WTC11 (cell line): Measurements from ENCODE around the gene DNAJC3. TPM values are rescaled to one million over a fixed set of nuclear protein-coding genes. Genes with fewer than 3 reads are reported as not detected.
"Not testable (repeated sequence)": the region's sequence is repeated elsewhere in the genome, so short reads cannot be mapped to it uniquely, and the experiment has no call there.

Experiments used
- ATAC-seq: fragments of 200-7000 bp; cut with Tn5 transposase; 2 replicates; pipeline ENCODE4 v1.10.0; 2021; ENCODE audit warnings: mild to moderate bottlenecking, moderate library complexity
- CTCF ChIA-PET: fragments of 300-600 bp; sonication (Branson Sonifier 250); formaldehyde crosslinking; loops from one replicate; lab custom pipeline; 2021; ENCODE audit warnings: antibody characterized with exemption; lab: Charles Lee
- POLR2A ChIA-PET: fragments of 350-600 bp; sonication (Branson Sonifier 250); formaldehyde crosslinking; loops from one replicate; lab custom pipeline; 2021; ENCODE audit warnings: antibody characterized with exemption; lab: Charles Lee
- DNase-seq: peaks from one replicate; pipeline ENCODE4 v3.0.0; 2021; ENCODE audit warnings: low spot score
- H3K27ac Mint-ChIP-seq: 2 replicates; pipeline ENCODE4 v1.8.0; 2021; ENCODE audit warnings: mixed read lengths
- H3K27me3 Mint-ChIP-seq: 2 replicates; pipeline ENCODE4 v1.8.0; 2021; ENCODE audit warnings: low read depth, mild to moderate bottlenecking, moderate library complexity, mixed read lengths
- H3K36me3 Mint-ChIP-seq: 2 replicates; pipeline ENCODE4 v1.8.0; 2021; ENCODE audit warnings: mixed read lengths
- H3K4me1 Mint-ChIP-seq: 2 replicates; pipeline ENCODE4 v1.8.0; 2022; ENCODE audit warnings: mixed read lengths
- H3K4me3 Mint-ChIP-seq: 2 replicates; pipeline ENCODE4 v1.8.0; 2021; ENCODE audit warnings: mild to moderate bottlenecking, moderate library complexity, mixed read lengths
- H3K9me3 Mint-ChIP-seq: 2 replicates; pipeline ENCODE4 v1.8.0; 2021; ENCODE audit warnings: mixed read lengths
- ATF2 ChIP-seq: sonication (generic); formaldehyde crosslinking; IDR thresholded peaks from 2 replicates; pipeline ENCODE4 v1.8.1; 2022; ENCODE audit warnings: low read depth, missing genetic modification reagents, borderline replicate concordance
- CREM ChIP-seq: sonication (generic); formaldehyde crosslinking; IDR thresholded peaks from 2 replicates; pipeline ENCODE4 v1.8.1; 2022; ENCODE audit warnings: mild to moderate bottlenecking, missing genetic modification reagents, moderate library complexity
- CTCF ChIP-seq: fragments of 200-600 bp; IDR thresholded peaks from 2 replicates; pipeline ENCODE4 v1.8.0; 2022; ENCODE audit warnings: antibody characterized with exemption
- ELF4 ChIP-seq: sonication (generic); formaldehyde crosslinking; IDR thresholded peaks from 2 replicates; pipeline ENCODE4 v1.8.1; 2022; ENCODE audit warnings: low read depth, mild to moderate bottlenecking, moderate library complexity, missing genetic modification reagents
- EMX1 ChIP-seq: fragments of 250-450 bp; sonication (Bioruptor Pico); IDR thresholded peaks from 2 replicates; pipeline ENCODE4 v1.8.0; 2021; ENCODE audit warnings: mild to moderate bottlenecking
- GABPB1 ChIP-seq: sonication (generic); formaldehyde crosslinking; IDR thresholded peaks from 2 replicates; pipeline ENCODE4 v1.8.1; 2023; ENCODE audit warnings: mild to moderate bottlenecking, missing genetic modification reagents
- IRF2 ChIP-seq: sonication (generic); formaldehyde crosslinking; IDR thresholded peaks from 2 replicates; pipeline ENCODE4 v1.8.0; 2022; ENCODE audit warnings: low read depth, missing genetic modification reagents, borderline replicate concordance
- MAX ChIP-seq: sonication (generic); formaldehyde crosslinking; IDR thresholded peaks from 2 replicates; pipeline ENCODE4 v1.8.0; 2022; ENCODE audit warnings: mild to moderate bottlenecking, missing genetic modification reagents
- MXD4 ChIP-seq: fragments of 250-450 bp; sonication (Bioruptor Pico); IDR thresholded peaks from 2 replicates; pipeline ENCODE4 v1.8.0; 2021; ENCODE audit warnings: mild to moderate bottlenecking, moderate library complexity, borderline replicate concordance
- NFYB ChIP-seq: sonication (generic); formaldehyde crosslinking; conservative IDR thresholded peaks from 2 replicates; pipeline ENCODE4 v1.8.0; 2022; ENCODE audit warnings: low read depth, missing genetic modification reagents
- NR1H2 ChIP-seq: sonication (generic); formaldehyde crosslinking; IDR thresholded peaks from 2 replicates; pipeline ENCODE4 v1.9.0; 2021; ENCODE audit warnings: mild to moderate bottlenecking, moderate library complexity, missing genetic modification reagents
- OVOL2 ChIP-seq: fragments of 250-450 bp; sonication (Bioruptor Pico); IDR thresholded peaks from 2 replicates; pipeline ENCODE4 v1.9.0; 2021; ENCODE audit warnings: mild to moderate bottlenecking, borderline replicate concordance
- SMAD4 ChIP-seq: sonication (generic); formaldehyde crosslinking; IDR thresholded peaks from 2 replicates; pipeline ENCODE4 v1.8.0; 2022; ENCODE audit warnings: mild to moderate bottlenecking, missing genetic modification reagents
- TP53 ChIP-seq: sonication (generic); formaldehyde crosslinking; IDR thresholded peaks from 2 replicates; pipeline ENCODE4 v1.8.1; 2023; ENCODE audit warnings: mild to moderate bottlenecking, missing genetic modification reagents
- ZBTB43 ChIP-seq: sonication (generic); formaldehyde crosslinking; IDR thresholded peaks from 2 replicates; pipeline ENCODE4 v1.8.1; 2023; ENCODE audit warnings: mild to moderate bottlenecking, missing genetic modification reagents
- ZMAT4 ChIP-seq: fragments of 250-450 bp; sonication (Bioruptor Pico); IDR thresholded peaks from 2 replicates; pipeline ENCODE4 v1.9.0; 2021; ENCODE audit warnings: mild to moderate bottlenecking
- ZNF425 ChIP-seq: fragments of 250-450 bp; sonication (Bioruptor Pico); conservative IDR thresholded peaks from 2 replicates; pipeline ENCODE4 v1.9.0; 2021; ENCODE audit warnings: mild to moderate bottlenecking
- ZSCAN18 ChIP-seq: fragments of 250-450 bp; sonication (Bioruptor Pico); IDR thresholded peaks from 2 replicates; pipeline ENCODE4 v2.1.2; 2022; ENCODE audit warnings: mild to moderate bottlenecking, moderate library complexity
- total RNA-seq: library from RNA; stranded (reverse); gene quantifications from 3 replicates; pipeline ENCODE4 v1.2.3, GENCODE V29; 2021

The DNAJC3 gene
- total RNA-seq, 1 experiment from 2014 or later, result 20.0 TPM

- no peak for TF ChIP-seq SMAD4
- no peak for TF ChIP-seq CREM
- no peak for TF ChIP-seq MAX
- no peak for TF ChIP-seq NFYB (CRISPR knock-in tag)
- no peak for TF ChIP-seq ZSCAN18
- TF ChIP-seq MXD4 (CRISPR knock-in tag), result no peak
- TF ChIP-seq CTCF, result no peak
- TF ChIP-seq ATF2 (CRISPR knock-in tag), result no peak
- no peak for TF ChIP-seq EMX1 (CRISPR knock-in tag)
- no peak for TF ChIP-seq IRF2 (CRISPR knock-in tag)
- no peak for TF ChIP-seq TP53
- no peak for TF ChIP-seq ZMAT4
- no peak for TF ChIP-seq NR1H2 (CRISPR knock-in tag)
- TF ChIP-seq OVOL2, result no peak
- no peak for TF ChIP-seq ZBTB43 (CRISPR knock-in tag)
- TF ChIP-seq ELF4, result no peak
- TF ChIP-seq GABPB1, result no peak
- no peak for TF ChIP-seq ZNF425
- peaks cover 29% of the 10 kb centered on the region for H3K9me3 Mint-ChIP-seq
- H3K27ac Mint-ChIP-seq, result no peak overlapping the region
- DNase-seq (no peak), ATAC-seq (no peak)
- H3K4me3 Mint-ChIP-seq, result no peak overlapping the region
- H3K27me3 Mint-ChIP-seq, result no peaks in the 10 kb centered on the region
- ChIA-PET POLR2A (no interaction called here), CTCF (interaction anchor here (0.6 kb wide), 1 partner anchor 261 kb away, joined by 4 read pairs; no protein-coding TSS in a partner anchor)
- peaks cover 26% of the 10 kb centered on the region for H3K36me3 Mint-ChIP-seq
- H3K4me1 Mint-ChIP-seq, result peaks cover 25% of the 10 kb centered on the region
These were observed 12.6 kb downstream of the DNAJC3 start for GRCh38 chr13:95689582-95689926.

- POLR2A ChIA-PET, CTCF ChIA-PET, DNase-seq, H3K4me3 Mint-ChIP-seq, H3K27me3 Mint-ChIP-seq, H3K27ac Mint-ChIP-seq, ATAC-seq: not testable (repeated sequence)
- peaks cover 13% of the 10 kb centered on the region for H3K4me1 Mint-ChIP-seq
- H3K36me3 Mint-ChIP-seq, result peaks cover 16% of the 10 kb centered on the region
- peaks cover 19% of the 10 kb centered on the region for H3K9me3 Mint-ChIP-seq
These were observed 14.0 kb downstream of the DNAJC3 start for GRCh38 chr13:95690986-95691385.
